Choroid plexus epithelial cell (primary cell): ENCODE results near the gene MAML1.

Experiments used
- DNase-seq: peaks from one replicate; pipeline ENCODE4 v3.0.0-alpha.2; 2010; ENCODE audit warnings: low read depth
- H3K4me3 ChIP-seq: 2 replicates; pipeline ENCODE4 v1.5.1; 2011; ENCODE audit warnings: low read depth, mild to moderate bottlenecking, control low read depth, low read length, moderate library complexity
- CTCF ChIP-seq: conservative IDR thresholded peaks from 2 replicates; pipeline ENCODE4 v1.5.1; 2011; ENCODE audit warnings: low read depth, mild to moderate bottlenecking, control low read depth, inconsistent platforms, low read length, moderate library complexity

Gene MAML1

GRCh38 chr5:179794171-179794570 is 61.5 kb downstream of the MAML1 start:
- H3K4me3 ChIP-seq: no peak overlapping the region

GRCh38 chr5:179794575-179794974 is 62.0 kb downstream of the MAML1 start:
- TF ChIP-seq CTCF: no peak
- H3K4me3 ChIP-seq: no peak overlapping the region
- DNase-seq: no peak

More at GRCh38 chr5:179794171-179794570, 61.5 kb downstream of the MAML1 start:
- DNase-seq: no peak
- TF ChIP-seq CTCF: no peak

- peak overlapping the region; percentile 60 for H3K4me3 ChIP-seq
- DNase-seq: no peak
- no peak for TF ChIP-seq CTCF
Observed at GRCh38 chr5:179795049-179795862, 62.6 kb downstream of the MAML1 start.

GRCh38 chr5:179795863-179796833 is 63.5 kb downstream of the MAML1 start:
- peak; percentile 79 for DNase-seq
- peak; percentile 43 for TF ChIP-seq CTCF
- peak overlapping the region; percentile 60 for H3K4me3 ChIP-seq

- H3K4me3 ChIP-seq: no peak overlapping the region
- no peak for DNase-seq
- TF ChIP-seq CTCF: no peak
Observed at GRCh38 chr5:179796877-179797608, 64.4 kb downstream of the MAML1 start.

- no peak for TF ChIP-seq CTCF
- no peak overlapping the region for H3K4me3 ChIP-seq
- DNase-seq: no peak
Observed at GRCh38 chr5:179797741-179798140, 65.1 kb downstream of the MAML1 start.
